NCI-H187 treated with DMSO at 0.1 percent for 48 hours (cell line): ENCODE results near the gene SLC22A2.

ENCODE experiments used
- DNase-seq: peaks from one replicate; lab custom pipeline; 2025; lab: John Stamatoyannopoulos, UW

The SLC22A2 gene

GRCh38 chr6:160273750-160274149, 15.1 kb upstream of the SLC22A2 start:
- DNase-seq = no peak

DNA sequence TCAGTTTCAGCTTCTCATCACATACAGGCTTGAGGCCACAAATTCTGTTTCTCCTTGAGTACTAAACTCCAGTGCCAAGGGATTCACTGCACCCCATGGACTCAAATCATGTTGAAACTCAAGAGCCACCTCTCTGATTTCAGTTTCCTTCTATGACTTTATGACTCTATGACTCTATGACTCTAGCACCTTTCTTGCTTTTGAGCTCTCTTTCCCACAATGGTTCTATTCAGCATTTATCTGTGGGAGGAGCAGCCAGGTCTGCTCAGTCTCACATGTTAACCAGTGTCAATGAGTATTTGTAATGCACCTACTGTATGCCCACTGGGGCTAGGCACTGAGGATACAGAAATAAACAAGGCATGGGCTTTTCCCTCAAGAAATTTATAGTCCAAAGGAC, 14.6 kb upstream of the SLC22A2 start:
- no peak for DNase-seq

DNA sequence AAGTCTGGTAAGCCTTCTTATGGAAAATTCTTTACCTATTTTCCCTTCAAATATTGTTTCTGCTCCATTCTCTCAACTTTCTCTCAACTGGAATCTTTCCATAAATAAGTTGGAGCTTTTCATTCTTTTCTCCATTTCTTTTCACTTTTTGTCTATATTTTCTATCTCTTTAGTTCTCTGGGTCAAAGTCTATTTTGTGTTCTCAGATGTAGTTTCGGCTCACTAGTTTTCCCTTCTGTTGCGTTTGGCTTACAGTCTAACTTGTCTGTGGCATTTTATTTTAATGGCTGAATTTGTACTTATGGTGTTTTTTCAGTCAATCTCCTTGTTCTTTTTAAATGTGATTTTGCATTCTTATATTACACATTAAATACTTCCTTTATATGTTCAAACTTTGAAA, 14.1 kb upstream of the SLC22A2 start:
- no peak for DNase-seq

GRCh38 chr6:160270347-160270746, 11.7 kb upstream of the SLC22A2 start:
- no peak for DNase-seq

- DNase-seq = no peak
Measured at GRCh38 chr6:160269771-160270170, 11.2 kb upstream of the SLC22A2 start.

- DNase-seq = no peak
Measured at GRCh38 chr6:160269023-160269521, 10.5 kb upstream of the SLC22A2 start.

DNA sequence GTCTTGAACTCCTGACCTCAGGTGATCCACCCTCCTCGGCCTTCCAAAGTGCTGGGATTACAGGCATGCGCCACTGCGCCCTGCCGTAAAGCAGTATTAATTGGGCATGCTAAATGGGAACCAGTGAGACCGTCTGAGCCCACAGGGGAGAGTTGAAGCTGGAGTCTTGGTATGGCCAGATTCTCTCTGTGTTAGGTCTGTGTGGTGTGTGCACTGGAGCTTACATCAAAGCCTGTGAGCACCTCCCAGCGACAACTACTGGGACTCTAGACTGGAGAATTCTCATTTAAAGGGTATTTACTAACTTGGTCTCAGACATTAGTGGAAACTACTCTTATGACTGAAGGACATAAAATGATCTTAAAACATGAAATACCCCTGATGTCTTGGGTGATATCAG, 8.5 kb upstream of the SLC22A2 start:
- DNase-seq = no peak

DNA sequence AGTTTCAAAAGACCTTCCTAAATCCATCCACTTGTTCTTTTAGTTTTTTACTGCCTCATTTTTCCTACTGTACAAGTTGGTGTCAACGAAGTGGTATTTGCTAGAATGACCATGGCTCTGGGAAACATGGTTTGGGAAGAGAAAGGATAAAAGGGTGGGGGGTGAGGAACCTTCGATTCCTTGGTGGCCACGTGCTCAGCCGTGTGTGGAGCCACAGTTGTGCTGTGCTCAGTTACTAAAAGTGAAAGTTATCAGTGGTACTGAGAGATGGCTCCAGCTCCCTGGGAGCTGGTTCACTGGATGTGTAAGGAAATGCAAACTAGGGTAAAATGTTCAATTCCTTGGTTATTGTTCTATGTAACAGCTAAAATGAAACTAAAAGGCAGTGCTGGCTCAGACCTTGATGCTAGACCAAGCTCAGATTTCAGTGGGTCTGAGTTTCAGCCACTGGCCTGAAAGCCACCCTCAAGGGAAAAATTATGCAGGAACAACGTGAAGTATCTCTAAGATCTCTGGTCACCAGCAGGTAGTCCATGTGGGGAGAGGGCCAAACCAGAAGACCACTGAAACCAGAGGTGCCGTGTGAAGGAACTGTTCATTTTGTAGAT, 7.4 kb upstream of the SLC22A2 start:
- DNase-seq = no peak

GRCh38 chr6:160264061-160264612, 5.5 kb upstream of the SLC22A2 start:
- DNase-seq = no peak

- DNase-seq = no peak
Measured at GRCh38 chr6:160263196-160263939, 4.7 kb upstream of the SLC22A2 start.

DNA sequence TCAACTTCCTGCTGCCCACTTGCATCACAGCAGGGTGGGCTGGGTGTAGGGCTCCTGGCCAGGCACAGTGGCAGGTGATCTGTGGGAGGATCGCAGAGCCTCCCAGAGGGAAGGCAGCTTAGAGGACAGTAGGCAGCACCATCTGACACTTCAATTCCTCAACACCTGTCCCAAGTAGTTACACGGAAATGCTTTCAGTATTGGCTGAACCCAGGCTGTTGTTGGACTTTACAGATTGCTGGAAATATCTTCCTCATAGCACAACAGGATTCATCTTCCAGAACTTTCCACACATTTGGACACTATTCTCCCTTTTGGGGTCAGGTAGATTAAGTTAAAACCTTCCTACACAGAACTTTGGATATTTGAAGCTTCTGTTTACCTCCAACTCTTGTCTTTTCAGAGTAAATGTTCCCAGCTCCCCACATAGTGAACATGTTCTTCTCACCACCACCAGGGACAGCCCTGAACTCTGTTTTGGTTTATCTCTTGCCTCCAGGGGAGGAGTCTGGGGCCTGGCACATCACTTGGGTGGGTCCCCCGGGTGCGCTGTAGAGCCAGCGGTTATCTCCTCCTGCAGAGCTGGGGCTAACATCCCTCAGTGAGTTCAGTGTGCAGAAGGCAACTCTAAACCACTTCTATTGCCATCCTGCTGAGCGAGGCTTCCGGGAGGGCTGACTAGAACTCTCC, 3.5 kb upstream of the SLC22A2 start:
- DNase-seq = no peak

DNA sequence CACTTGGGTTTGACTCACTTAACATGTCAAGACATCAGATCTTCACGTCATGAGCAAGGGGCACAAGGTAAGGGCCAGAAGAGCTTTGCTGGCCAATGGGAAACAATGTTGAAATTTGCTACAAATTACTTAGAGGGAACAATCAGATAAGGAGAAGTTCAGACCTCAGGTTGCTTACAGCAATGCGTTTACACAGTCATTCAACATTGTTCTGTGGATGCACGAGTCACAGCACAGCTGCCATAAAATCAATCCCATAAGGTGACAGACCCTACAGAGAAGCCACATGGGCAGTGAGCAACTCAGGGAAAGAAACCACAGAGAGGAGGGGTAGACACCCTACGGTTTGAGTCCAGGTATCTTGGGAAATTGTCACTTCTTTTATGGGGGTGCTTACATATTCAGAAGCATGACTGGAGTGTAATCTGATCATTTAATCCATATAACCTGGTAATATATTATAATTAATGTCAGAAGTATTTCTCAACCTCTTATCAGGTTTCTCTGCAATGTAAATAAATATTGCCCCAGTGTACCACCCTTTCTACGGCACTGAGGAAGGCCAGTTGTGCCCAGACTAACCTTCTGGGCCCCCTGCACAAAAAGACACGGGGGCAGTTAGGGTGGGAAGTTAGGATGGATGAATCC, 2.3 kb upstream of the SLC22A2 start:
- no peak for DNase-seq

DNA sequence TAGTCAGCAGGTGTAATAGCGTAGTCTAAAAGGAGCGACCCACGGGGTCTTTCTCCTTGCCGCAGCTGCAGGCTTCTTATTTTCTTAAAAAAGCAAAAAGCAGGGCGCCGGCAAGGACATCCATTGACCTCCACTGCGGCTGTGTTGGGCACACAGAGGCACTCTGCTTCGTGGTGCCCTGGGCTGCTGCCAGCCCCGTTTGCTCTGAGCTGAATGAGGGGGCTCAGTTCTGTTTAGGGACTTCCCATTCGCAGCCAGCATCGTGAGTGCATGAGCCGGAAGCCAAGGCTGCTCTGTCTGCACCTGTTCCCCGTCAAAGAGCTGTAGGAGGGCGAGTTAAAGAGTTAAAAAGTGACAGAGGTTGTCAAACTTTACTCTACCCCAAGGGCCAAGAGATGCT, 1.7 kb upstream of the SLC22A2 start:
- DNase-seq = no peak

GRCh38 chr6:160259598-160259997, 977 bp upstream of the SLC22A2 start:
- DNase-seq = no peak

DNA sequence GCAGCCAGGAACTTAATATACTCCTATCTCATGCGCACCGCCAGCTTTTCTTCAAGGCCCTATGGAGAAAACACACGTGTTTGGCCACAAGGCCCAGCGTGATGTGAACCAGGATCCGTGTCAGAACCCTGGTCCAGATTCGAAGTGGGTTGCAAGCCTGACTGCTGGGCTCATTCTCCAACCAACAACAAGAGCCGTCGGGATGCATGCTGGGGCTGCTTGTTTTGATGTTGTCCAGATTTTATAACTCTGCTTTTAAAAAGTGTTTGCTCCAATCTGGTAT, 463 bp upstream of the SLC22A2 start:
- no peak for DNase-seq

DNA sequence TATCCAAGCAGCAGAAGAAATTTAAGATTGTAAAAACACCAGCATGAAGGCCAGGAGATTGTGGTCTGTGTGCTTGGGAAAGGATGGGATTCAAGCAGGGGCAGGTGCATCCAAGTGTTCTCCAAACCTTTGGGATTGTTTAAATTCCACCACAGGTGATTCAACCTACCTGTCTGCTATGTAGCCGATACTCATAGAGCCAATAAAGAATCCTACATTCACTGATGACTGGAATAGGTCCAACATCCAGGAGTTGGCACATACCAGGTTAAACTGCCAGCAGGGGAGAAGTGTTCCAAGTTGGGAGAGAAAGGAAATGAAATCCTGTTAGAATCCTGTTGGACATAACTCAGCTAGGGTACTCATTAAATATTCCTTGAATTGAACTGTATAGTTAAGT, 2.2 kb downstream of the SLC22A2 start:
- no peak for DNase-seq

DNA sequence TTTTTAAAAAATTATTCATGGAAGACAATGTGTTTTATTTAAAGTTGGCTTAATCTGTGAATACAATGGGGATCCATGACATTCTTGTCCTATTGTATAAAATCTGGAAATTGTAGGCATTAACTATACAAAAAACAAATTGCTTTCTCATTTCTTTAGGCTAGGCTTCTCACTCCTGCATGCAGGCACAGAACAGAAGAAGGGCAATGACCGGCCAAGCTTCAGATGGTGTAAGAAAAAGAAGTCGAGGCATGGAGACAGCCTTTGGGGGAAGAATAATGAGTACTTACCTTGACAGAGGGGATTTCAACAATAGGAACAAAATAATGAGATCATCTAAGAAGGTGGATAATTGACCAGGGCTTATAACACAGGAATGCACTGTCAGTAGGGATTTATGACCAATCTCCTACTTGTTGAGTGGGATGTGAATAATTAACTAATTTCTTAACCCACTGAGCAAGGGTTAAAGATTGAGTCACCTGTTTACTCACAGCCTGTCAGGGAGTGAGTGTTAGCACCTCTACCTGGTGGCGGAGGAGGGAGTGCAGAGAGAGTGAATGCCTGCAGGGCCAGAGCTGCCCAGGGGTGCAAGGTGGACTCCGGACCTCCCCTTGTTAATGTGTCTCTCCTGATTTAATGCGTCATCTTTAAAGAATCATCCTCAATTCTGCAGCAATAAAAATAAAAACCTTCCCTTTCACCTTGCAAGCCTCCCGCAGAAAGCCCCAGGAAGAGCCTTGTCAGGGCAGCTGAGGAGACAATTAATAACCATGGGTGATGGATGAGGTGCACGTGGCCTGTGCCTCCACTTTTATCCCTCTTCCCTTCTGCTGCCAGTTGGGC, 3.9 kb downstream of the SLC22A2 start:
- no peak for DNase-seq

DNA sequence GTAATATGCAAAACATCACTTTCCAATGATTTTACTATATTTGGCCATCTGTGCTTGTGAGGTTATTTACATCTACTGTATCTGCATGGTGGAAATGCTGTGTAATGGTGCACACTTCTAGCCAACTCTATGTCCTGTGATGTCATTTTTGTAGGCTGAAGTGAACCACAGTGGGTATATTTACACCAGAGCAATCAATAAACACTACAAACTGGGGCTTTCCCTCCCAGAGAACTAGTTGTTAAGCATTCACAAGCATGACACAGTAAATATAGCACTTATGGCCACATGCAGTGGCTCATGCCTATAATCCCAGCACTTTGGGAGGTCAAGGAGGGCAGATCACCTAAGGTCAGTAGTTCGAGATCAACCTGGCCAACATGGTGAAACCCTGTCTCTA, 4.9 kb downstream of the SLC22A2 start:
- no peak for DNase-seq

GRCh38 chr6:160253292-160253691, 5.3 kb downstream of the SLC22A2 start:
- DNase-seq = no peak

- no peak for DNase-seq
Measured at GRCh38 chr6:160252073-160252813, 6.4 kb downstream of the SLC22A2 start.

- no peak for DNase-seq
Measured at GRCh38 chr6:160249671-160250070, 8.9 kb downstream of the SLC22A2 start.
